HG02884 (cell line): ENCODE results near the gene PGAM1.
"Not testable (repeated sequence)": the region's sequence is repeated elsewhere in the genome, so short reads cannot be mapped to it uniquely, and the experiment has no call there.

Experiments used
- ATAC-seq: cut with Tn5 transposase; IDR thresholded peaks from one replicate; pipeline ENCODE4 v1.9.1; 2021; ENCODE audit warnings: mild to moderate bottlenecking, moderate library complexity; ENCODE audit not compliant: unreplicated experiment

Gene PGAM1

DNA sequence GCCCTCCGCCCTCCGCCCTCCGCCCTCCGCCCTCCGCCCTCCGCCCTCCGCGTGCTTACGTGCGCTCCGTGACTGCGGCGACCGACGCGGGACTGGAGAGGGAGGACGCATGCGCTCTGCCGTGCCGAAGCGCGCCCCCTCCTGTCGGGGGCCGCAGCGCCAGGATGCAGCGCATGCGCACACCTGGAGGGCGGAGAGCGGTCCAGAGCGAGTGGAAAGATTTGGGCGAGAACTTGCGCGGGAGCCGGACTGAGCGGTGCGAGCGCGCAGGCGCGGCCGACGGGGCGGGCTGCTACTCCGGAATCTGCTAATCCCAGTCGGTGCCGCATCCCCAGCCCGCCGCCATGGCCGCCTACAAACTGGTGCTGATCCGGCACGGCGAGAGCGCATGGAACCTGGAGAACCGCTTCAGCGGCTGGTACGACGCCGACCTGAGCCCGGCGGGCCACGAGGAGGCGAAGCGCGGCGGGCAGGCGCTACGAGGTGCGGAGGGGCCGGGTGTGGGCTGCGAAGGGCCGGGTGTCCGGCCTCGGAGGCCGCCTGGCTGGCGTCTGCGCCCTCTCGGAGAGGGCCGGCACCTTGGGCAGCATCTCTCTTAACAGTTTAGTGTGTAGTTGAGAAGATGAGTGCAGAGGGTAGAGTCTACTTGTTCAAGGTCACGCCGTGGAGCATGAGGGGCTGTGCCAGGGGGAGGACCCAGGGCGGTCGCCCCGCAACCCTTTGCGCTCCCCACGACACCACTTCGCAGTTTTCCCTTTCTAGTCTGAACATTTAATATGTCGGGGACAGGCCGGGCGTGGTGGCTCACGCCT is at the start of gene PGAM1:
Gene PGAM1, plus strand, starts transcription at position 228 of the 812 bp plus-strand sequence. Its CDS starts 117 bp downstream, at position 345.
- ATAC-seq: peak; percentile 81

DNA sequence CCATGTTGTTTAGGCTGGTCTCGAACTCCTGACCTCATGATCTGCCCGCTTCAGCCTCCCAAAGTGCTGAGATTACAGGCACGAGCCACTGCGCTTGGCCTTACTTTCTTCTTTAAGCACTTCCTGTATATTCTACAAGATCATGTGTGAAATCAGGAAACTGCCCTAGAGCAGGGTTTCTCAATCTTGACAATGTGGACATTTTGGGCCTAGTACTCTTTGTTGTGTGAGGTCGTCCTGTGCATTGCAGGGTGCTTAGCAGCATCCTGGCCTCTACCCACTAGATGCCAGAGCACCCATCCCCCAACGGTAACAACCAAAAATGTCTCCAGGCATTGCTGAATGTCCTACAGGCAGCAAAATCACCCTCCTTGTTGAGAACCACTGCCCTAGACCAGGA is 49.6 kb upstream of the PGAM1 start:
- no peak for ATAC-seq

DNA sequence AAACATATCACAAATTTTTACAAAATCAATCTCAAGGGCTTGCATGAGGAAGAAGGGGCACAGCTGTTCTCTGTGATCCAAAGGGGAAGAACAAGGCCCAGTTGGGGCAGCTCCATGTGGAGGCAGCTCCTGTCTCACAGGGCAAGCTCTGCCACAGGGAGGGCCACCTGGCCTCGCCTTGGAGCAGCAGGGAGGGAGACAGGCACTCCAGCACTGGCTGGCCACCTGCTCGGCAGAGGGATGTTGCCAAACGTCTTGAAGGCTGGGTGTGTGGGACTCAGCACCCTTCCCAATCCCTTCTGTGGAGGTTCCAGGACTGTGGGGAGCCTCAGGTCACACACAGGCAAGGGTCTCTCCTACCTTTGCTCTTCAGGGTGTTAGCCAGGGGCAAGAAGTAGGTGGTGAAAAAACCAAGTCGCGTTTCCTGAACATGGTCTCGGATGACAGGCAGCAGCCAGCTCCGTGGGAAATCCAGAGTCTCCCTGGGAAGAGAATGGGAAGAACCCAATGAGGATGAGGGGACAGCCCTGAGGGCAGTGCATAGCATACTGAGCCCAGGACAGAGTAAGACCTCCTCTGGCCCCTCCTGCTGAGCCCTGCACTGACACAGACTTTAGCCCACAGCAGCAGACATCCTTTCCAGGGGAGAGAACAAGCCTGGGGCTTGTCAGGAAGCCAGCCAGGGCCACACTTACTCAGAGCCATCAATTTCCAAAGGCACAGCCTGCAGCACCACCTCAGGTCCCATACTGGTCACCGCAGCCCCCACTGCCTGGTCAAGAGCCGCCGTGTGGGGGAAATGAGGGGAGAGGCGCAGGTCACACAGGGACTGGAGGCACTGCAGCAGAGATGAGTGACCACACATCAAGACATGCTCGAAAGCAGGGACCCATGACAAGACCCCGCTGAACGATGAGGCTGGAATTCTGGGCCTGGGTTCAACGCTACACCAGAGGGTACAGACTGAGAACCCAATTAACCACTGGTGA is 46.8 kb upstream of the PGAM1 start:
- ATAC-seq: no peak

DNA sequence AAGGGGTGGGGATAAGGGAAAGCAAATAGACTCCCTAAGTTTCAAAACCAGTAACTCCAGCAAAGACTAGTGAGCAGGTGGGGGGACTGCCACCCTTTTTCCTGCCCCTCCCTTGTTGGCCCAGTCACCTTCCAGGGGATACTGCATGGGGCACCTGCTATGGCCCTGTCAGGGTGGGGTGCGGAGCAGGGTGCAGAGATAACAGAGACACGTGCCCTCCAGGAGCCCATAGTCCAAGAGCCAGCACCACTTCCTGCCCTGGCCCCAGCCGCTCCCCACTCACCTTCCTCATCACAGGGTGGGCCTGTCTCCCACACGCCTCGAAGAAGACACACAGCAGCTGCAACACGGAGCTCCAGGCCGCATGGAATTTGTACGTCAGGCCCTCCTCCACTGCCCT is 45.5 kb upstream of the PGAM1 start:
- ATAC-seq: no peak

DNA sequence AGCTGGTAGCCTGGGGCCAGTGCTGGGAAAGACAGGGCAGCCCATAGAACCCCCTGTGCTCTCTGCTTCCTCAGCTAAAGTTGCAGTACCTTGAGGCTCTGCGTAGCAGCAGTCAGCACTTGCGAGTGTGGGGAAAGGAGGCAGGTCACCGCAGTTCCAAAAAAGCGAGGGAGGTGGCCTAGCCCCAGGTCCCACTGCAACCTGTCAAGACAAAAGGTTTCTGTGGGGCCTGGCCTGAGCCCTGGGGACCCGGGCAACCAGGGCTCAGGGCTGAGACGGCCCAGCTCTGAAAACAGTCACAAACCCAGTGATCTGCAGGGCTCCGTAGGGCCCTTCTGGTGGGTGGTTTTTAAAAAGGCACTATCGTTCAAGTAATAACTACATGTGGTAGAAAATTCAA is 44.4 kb upstream of the PGAM1 start:
- ATAC-seq: no peak

DNA sequence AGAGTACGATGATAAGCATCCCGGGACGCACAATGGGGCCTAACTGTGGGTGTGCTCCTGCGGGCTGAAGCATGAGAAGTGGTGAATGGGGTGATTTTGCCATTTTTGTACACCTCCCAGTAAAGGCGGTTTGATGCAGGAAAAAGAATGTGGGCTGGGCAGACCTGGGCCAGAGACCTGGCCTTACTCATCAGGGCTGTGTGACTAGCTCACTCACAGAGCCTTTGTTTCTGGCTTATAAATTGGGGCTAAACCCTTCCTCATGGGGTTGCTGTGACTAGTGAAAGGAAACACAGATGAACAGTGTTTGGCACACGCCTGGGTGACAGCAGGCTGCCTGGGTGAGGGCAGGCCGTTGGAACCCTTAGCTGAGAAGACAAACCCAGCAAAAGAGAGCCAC is 42.8 kb upstream of the PGAM1 start:
- no peak for ATAC-seq

DNA sequence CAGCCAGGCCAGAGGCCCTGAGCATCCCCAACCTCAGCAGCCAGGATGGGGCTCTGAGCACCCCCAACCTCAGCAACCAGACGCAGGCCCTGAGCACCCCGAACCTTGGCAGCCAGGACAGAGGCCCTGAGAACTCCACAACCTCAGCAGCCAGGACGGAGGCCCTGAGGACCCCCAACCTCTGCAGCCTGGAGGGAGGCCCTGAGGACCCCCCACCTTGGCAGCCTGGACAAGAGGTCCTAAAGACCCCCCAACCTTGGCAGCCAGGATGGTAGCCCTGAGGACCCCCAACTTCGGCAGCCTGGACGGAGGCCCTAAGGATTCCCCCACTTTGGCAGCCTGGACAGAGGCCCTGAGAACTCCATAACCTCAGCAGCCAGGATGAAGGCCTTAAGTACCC is 41.8 kb upstream of the PGAM1 start:
- no peak for ATAC-seq

DNA sequence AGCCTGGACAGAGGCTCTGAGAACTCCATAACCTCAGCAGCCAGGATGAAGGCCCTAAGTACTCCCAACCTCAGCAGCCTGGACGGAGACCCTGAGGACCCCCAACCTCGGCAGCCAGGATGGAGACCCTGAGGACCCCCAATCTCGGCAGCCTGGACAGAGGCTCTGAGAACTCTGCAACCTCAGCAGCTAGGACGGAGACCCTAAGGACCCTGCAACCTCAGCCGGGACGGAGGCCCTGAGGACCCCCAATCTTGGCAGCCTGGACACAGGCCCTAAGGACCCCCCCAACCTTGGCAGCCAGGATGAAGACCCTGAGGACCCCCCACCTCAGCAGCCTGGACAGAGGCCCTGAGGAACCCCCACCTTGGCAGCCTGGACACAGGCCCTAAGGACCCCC is 41.4 kb upstream of the PGAM1 start:
- no peak for ATAC-seq

DNA sequence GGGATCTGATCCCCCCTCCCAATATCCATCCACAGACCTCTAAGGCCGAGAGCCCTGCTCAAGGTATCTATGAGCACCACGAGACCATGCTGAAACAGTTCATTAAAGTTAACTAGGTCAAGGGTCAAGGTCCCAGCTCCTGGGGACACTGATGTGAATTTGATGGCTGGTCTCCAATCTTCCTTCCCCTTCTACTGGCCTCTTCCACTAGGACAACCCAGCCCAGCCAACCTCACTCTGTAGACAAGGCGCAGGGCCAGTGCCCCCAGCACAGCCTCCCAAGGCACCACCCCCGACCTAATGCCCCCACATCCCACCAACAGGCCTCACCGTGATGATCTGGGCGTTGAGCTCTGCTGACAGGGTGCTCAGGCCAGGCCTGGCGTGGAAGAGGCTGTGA is 40.4 kb upstream of the PGAM1 start:
- ATAC-seq: no peak

DNA sequence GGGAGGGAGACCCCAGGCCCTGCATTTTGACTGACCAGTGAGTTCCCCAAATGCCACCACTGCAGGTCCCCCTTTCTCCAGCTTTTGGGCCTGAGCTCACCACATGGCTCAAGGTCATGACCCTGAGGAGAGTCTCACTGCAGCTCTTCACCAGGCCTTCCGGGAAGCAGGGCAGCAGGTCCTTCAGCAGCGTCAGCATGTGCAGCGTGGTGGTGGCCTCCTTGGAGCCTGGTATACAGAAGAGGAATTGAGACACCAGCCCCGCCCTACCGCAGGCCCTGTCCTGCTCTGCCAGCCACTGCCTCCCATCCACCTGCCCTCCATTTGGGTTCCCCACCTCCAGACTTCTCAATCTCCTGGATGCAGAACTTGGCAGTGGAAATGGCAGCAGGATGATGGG is 37.8 kb upstream of the PGAM1 start:
- ATAC-seq: no peak

DNA sequence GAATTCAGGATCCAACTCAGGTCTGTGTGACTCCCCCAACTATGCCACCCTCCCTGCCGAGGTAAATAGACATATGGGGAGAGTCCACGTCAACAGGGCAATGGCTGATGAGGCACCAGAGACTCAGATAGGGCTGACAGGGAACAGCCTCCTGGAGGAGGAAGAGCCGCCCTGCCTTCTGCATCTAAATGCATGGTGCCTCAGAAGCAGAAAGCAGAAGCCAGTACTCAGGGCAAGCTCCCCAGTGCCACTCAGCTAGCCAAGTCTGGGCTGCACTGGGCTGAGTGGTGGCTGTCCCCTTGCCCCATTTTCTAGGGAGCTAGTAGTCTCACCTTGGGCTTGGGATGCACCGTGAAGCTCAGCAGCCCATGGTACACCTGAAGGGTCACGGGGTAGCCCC is 35.9 kb upstream of the PGAM1 start:
- ATAC-seq: no peak

DNA sequence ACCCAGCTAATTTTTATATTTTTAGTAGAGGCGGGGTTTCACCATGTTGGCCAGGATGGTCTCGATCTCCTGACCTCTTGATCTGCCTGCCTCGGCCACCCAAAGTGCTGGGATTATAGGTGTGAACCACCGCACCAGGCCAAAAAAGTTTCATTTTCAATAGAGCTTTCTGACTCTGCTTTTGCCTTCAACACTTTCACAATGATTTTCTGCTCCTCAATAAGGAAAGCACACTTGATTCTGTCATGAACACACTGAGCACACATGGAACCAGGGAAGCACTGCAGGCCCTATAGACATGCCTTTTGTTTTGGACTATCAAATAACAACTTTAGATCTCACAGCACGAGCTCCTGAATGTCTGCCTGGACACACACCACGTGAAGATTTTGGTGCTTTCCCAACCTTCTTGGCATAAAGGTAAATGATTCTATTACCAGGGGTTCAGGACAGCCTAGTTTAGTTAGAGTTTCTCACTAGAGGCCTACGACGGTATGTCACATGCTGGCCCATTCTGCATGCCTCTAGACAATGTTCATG is 32.9 kb upstream of the PGAM1 start:
- no peak for ATAC-seq

DNA sequence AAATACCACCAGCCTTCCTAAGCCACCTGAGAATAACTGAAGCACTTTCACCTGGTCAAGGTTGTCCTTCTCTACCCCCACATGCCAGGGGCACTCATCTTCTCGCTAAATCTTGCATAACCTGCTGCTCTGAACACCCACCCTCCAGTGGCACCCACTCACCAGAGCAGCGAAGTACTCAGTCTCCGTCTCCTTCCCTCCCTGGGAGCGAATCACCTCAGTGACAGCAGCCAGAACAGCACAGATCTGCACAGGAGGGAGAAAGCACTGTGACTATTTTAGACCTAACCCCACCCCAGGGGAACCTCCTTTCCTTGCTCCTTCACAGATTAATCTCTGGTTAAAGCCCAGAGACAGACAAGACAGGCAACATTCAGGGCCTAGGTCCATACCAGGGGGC is 29.9 kb upstream of the PGAM1 start:
- ATAC-seq: no peak

DNA sequence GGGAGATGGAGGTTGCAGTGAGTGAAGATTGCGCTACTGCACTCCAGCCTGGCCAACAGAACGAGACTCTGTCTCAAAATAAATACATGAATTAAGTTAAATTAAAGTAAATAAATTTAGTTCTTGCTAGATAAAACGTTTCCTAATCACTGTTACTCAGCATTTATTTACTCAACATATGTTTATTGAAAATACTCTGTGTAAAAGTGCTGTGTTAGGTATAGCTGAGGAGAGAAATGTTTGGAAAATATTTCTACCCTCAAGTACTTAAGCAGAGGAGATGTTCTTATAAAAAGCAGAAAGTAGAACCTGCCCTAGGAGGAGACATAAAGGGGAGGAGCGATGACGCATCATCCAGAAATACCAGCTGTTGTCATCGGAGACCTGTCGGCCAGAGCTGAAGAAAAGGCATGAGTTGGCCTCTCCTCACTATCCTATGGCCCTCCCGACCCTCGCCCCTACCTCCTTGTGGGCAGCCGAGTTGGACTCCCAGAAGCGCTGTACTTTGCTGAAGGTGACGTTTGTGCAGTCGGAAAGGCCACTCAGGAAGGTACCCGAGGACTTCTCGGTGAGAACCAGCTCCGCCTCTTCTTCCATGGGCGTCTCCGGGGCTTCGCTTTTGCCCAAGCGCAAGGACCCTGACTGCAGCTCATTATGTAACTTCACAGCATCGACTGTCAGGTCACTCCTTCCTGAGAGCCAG is 26.0 kb upstream of the PGAM1 start:
- no peak for ATAC-seq

DNA sequence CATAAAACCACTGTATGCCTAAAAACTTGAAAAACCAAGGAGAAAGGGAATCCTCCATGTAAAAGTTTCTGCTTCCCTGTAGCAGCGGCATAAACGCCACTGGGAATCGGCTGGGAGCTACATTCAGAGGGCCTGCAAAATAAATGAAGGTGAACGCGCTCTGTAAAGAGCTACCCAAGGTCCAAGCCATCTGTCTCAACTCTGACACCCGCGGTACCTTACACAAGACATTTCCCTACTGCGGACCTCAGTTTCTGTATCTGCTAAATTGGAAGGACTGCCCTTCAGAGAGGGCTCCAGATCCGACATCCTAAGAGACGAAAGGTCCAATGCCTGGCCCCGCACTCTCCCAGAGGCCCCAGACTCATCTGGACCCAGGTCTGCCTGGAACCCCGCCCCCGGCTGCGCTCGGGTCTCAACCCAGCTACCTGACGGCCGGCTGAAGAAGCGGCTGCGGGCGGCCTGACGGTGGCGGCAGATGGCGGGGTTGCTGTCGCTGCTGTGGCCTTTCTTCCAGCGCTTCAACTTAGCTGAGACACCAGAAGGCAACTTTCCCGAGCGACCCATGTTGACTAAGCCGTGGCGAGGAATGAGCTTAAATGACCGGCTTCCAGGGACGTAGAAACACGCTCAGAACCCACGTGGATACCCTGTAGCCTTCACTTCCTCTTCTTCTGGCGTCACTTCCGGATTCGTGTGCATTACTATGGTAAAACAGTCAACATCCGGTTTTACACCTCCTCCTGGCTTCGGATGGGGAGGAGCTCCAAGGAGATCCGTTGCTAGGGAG is 25.1 kb upstream of the PGAM1 start, which contains the start of gene RRP12:
Gene RRP12, minus strand, starts transcription at position 676 of the 790 bp plus-strand sequence. Its CDS starts 109 bp downstream, at position 567.
- peak; percentile 97 for ATAC-seq

DNA sequence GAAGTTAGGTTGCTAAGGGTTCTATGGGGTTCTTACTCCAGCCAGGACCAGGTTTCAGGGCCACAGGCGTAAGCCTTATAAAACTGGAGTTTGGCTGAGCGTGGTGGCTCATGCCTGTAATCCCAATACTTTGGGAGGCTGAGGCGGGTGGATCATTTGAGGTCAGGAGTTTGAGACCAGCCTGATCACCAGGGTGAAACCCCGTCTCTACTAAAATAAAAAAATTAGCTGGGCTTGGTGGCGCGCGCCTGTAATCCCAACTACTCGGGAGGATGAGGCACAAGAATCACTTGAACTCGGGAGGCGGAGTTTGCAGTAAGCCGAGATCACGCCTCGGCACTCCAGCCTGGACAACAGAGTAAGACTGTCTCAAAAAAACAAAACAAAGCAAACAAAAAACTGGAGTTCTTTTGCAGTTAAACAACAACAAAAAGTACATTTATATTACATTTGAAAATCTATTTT is 24.5 kb upstream of the PGAM1 start:
- ATAC-seq: no peak

DNA sequence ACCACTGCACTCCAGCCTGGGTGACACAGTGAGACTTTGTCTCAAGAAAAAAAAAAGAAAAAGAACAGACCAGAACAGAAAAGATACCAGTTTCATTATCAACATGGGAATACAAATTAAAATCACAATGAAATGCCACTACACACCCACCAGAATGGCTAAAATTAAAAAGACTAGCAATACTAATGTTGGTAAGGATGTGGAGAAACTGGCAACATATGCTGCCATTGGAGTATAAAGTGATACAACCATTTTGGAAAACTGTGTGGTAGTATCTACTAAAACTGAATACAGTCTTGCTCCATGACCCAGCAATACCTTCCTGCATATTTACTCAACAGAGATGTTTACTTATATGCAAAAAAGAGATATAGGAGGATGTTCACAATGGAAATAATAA is 21.9 kb upstream of the PGAM1 start:
- no peak for ATAC-seq

DNA sequence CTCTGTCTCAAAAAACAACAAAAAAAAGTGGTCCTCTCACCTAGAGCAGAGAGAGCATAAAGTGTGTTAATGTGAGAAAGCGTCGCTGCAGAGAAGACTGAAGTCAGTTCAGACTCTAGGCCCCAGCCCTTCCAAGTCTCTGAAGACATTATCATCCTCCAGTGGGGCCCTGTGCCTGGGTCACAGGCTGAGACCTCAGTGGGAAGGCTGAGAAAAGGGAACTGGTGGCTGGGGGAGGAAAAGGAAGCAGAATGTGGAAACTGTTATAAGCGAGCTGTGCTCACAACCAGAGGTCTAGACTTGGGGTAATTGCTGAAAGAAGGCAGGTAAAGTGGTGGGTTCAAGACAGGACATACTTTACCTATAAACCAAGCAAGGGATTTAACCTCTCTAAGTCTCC is 19.9 kb upstream of the PGAM1 start:
- no peak for ATAC-seq

DNA sequence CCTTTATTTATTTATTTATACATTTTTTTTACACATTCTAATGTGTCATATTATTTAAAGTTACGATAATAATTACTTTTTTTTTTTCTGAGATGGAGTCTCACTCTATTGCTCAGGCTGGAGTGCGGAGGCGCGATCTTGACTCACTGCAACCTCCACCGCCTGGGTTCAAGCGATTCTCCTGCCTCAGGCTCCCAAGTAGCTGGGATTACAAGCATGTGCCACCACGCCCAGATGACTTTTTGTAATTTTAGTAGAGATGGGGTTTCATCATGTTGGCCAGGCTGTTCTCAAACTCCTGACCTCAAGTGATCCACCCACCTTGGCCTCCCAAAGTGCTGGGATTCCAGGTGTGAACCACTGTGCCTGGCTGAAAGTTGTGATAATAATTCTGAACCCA is 19.5 kb upstream of the PGAM1 start:
- ATAC-seq: not testable (repeated sequence)
